Mucosa of descending colon (tissue), 3 donors: ENCODE results near the gene USP24. TPM values are rescaled to one million over a fixed set of nuclear protein-coding genes. Genes with fewer than 3 reads are reported as not detected.
A peak's percentile ranks its signal among the peaks of the same experiment; 100 is the strongest.

ENCODE experiments used
- ATAC-seq: fragments of 200-7000 bp; cut with Tn5 transposase; one replicate; pipeline ENCODE4 v1.9.1; 2020; ENCODE audit warnings: mild to moderate bottlenecking, moderate library complexity
- DNase-seq, 3 donors: peaks; one replicate each; pipeline ENCODE4 v3.0.0-alpha.2; 2020
- H3K36me3 ChIP-seq: fragments of 200-600 bp; one replicate; pipeline ENCODE4 v1.8.0; 2021; ENCODE audit warnings: low read depth, mild to moderate bottlenecking
- H3K4me1 ChIP-seq: fragments of 200-600 bp; one replicate; pipeline ENCODE4 v1.8.0; 2021; ENCODE audit warnings: low read depth, mild to moderate bottlenecking
- H3K4me3 ChIP-seq: fragments of 200-600 bp; one replicate; pipeline ENCODE4 v1.8.0; 2021; ENCODE audit warnings: mild to moderate bottlenecking
- H3K9me3 ChIP-seq: fragments of 200-600 bp; one replicate; pipeline ENCODE4 v1.8.0; 2021; ENCODE audit warnings: mild to moderate bottlenecking
- intact Hi-C, 2 donors: fragments of 100-400 bp; cut with DNase I in 1 of 2; cut with micrococcal nuclease in 1 of 2; formaldehyde crosslinking; loops; one replicate each; pipeline versions ENCODE4 v1.11.0 to v1.11.1; 2022; cut with DNase I, micrococcal nuclease
- total RNA-seq, 3 donors: library from RNA; stranded (reverse); fragmentation: NEBNext Ultra II Directional in 2 of 3; extraction: Animal tissue kit (Norgen Biotek cat#: 25700) in 2 of 3; gene quantifications; one replicate each; pipeline versions ENCODE4 v1.2.1 to v1.2.4, GENCODE V29; 2021 to 2023
- TF ChIP-seq, protein P1 (sequence below): fragments of 200-600 bp; IDR thresholded peaks from one replicate; pipeline ENCODE4 v1.8.0; 2022; ENCODE audit warnings: antibody characterized with exemption, mild to moderate bottlenecking
- donor health status: DM: no; HTN: no; CAD: no; lungs with moderate emphysema.
- donor health status: DM: no; HTN: no; CAD: no.
- donor health status: DM: no; HTN: yes; CAD: no.

The USP24 gene
- total RNA-seq, 3 donors from 2014 or later = 35.5 to 51.1 (median 46.2) TPM

DNA sequence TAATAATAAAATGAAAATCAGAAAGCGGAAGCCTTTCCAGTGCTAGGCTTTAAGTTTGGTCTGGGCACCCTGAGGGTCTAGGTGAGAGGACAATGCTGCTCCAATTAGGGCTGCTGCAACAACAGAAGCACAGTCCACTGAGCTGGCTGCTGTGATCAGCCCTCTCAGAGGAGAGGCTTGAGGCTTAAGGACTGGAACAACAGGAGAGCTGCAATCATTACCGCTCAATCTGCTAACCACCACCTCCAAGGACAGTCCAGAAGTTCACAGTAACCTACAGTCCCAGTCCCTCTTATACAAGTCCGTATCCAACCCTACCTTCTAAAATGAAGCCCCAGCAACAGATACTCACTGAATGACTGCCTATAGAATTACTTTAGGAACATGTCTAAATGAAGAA, 62.1 kb downstream of the USP24 start:
- no peak for ATAC-seq
- no peak overlapping the region for H3K4me3 ChIP-seq
- H3K9me3 ChIP-seq = no peaks in the 10 kb centered on the region
- no peaks in the 10 kb centered on the region for H3K36me3 ChIP-seq
- TF ChIP-seq, protein P1, sequence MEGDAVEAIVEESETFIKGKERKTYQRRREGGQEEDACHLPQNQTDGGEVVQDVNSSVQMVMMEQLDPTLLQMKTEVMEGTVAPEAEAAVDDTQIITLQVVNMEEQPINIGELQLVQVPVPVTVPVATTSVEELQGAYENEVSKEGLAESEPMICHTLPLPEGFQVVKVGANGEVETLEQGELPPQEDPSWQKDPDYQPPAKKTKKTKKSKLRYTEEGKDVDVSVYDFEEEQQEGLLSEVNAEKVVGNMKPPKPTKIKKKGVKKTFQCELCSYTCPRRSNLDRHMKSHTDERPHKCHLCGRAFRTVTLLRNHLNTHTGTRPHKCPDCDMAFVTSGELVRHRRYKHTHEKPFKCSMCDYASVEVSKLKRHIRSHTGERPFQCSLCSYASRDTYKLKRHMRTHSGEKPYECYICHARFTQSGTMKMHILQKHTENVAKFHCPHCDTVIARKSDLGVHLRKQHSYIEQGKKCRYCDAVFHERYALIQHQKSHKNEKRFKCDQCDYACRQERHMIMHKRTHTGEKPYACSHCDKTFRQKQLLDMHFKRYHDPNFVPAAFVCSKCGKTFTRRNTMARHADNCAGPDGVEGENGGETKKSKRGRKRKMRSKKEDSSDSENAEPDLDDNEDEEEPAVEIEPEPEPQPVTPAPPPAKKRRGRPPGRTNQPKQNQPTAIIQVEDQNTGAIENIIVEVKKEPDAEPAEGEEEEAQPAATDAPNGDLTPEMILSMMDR = no peak
- DNase-seq = no peak
- peaks cover 5% of the 10 kb centered on the region for H3K4me1 ChIP-seq
- intact Hi-C loops = no loop called here

DNA sequence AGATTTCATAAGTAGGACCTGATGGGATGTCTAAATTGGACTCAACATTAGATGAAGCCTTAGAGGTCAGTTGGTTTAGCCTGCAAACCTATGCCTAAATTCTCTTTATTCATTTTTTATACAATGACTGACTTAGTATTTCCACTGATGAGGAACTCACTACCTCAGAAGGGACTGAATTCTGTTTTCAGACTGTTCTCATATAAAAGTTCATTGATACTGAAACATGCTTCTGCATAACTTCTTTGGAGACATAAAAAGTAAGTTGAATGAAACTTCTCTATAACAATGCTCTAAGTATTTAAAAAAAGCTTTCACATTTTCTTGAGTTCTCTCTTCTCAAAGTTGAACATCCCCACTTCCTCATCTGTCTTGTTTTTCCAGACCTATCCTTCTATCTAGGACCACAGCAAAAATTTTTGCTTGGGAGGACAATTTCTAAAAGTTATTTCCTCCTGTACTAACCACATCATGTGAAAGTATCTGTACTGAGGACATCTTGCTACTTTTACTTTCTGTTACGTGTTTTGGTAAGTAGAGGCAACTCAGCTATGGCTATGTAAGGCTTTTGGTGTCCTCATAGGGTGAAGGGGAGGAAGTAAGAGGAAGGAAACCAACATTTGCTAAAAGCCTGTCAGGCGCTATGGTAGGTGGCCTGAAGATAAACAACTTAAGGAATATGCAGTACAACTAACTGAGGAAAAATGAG, 64.1 kb downstream of the USP24 start:
- Histone ChIP-seq H3K4me1 (peaks cover 5% of the 10 kb centered on the region), H3K36me3 (no peaks in the 10 kb centered on the region), H3K4me3 (no peak overlapping the region), H3K9me3 (no peaks in the 10 kb centered on the region)
- intact Hi-C loops = no loop called here
- TF ChIP-seq, protein P1 = no peak
- ATAC-seq = peak; percentile 66
- DNase-seq = no peak

DNA sequence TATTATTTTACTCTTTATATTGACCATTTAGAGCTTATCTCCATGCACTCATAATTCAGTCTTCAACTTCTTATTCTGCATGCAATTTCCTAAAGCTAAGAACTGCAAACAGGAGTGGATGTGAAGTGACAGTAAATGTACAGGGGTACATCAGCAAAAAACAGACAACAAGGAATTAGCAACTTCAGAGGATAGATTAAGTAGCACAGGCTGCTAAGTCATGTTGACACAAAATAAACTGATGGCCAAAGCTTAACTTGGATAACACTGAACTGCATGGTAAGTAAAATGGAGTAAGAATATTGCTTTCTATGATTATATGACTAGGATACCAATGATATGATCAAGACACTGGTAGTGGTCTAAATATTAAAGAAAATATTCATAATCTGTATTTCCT, 66.5 kb downstream of the USP24 start:
- Histone ChIP-seq H3K9me3 (no peaks in the 10 kb centered on the region), H3K4me1 (peaks cover 5% of the 10 kb centered on the region), H3K36me3 (no peaks in the 10 kb centered on the region), H3K4me3 (no peak overlapping the region)
- ATAC-seq (no peak), DNase-seq (no peak)
- TF ChIP-seq, protein P1 = no peak
- intact Hi-C loops = loop anchor here (5.0 kb wide), 2 partner anchors 36 to 129 kb away; no protein-coding TSS in a partner anchor

DNA sequence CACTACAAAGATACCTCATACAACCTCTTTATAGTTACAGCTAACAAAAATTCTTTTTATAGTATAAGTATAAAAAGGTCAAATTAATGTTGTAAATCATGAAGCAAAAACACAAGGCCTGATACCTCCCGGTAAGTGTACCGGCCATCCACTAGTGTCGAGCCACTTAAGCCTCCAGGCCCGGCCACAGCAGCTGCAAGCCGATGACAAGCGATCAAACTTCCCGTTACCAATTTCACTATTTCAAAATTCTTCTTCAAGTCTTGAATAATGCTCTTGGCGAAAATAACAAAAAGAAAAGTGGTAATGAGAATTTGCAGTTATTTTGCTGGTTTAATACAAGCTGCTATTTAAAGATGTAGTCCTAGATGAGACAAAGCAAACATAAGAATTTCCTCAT, 67.6 kb downstream of the USP24 start:
- Histone ChIP-seq H3K9me3 (no peaks in the 10 kb centered on the region), H3K4me3 (no peak overlapping the region), H3K4me1 (peaks cover 5% of the 10 kb centered on the region), H3K36me3 (no peaks in the 10 kb centered on the region)
- DNase-seq (no peak), ATAC-seq (no peak)
- TF ChIP-seq, protein P1 = no peak
- intact Hi-C loops = loop anchor here (5.0 kb wide), 2 partner anchors 35 to 130 kb away; no protein-coding TSS in a partner anchor

DNA sequence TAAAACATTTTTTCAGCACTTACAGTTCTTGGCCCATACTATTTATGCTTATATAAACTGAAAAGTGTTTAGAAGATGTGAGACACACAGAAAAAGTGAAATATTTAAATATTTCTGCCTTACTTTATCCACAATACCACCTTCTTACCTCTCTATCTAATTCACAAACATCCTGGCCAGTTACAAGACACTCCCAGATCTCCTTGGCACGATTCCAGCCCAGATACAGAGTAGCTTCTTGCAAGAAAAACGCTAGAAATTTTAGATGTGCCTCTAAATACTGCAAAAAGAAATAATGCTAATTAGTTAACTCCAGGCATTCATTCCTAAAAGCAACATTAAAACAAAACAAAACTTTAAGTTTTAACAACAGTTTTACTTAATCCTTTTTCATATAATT, 68.4 kb downstream of the USP24 start:
- no peak overlapping the region for H3K4me3 ChIP-seq
- DNase-seq (peak in 1 of 3 donors; percentile 68), ATAC-seq (no peak)
- H3K36me3 ChIP-seq = no peaks in the 10 kb centered on the region
- peaks cover 5% of the 10 kb centered on the region for H3K4me1 ChIP-seq
- intact Hi-C loops = loop anchor here (5.0 kb wide), 2 partner anchors 34 to 131 kb away; no protein-coding TSS in a partner anchor
- no peaks in the 10 kb centered on the region for H3K9me3 ChIP-seq
- TF ChIP-seq, protein P1 = no peak
